H9 (cell line): ENCODE results near the gene PAK1IP1. TPM values are rescaled to one million over a fixed set of nuclear protein-coding genes. Genes with fewer than 3 reads are reported as not detected.
"Not testable (repeated sequence)": the region's sequence is repeated elsewhere in the genome, so short reads cannot be mapped to it uniquely, and the experiment has no call there.

Experiments used
- DNase-seq: peaks from one replicate; pipeline ENCODE4 v3.0.0-alpha.2; 2017
- H2AFZ ChIP-seq: one replicate; pipeline ENCODE4 v1.6.1; 2013; ENCODE audit warnings: mild to moderate bottlenecking, low read length, control low read depth, moderate library complexity
- H2AK5ac ChIP-seq: 2 replicates; pipeline ENCODE4 v1.6.1; 2013; ENCODE audit warnings: low read length, control low read depth, mixed read lengths; ENCODE audit not compliant: insufficient read length
- H2BK120ac ChIP-seq: one replicate; pipeline ENCODE4 v1.6.1; 2013; ENCODE audit warnings: low read depth, mild to moderate bottlenecking, low read length, control low read depth, inconsistent platforms; ENCODE audit not compliant: poor library complexity, severe bottlenecking
- H2BK12ac ChIP-seq: 2 replicates; pipeline ENCODE4 v1.6.1; 2013; ENCODE audit warnings: low read length, control low read depth, mixed read lengths, low read depth; ENCODE audit not compliant: insufficient read length
- H2BK15ac ChIP-seq: 2 replicates; pipeline ENCODE4 v1.6.1; 2013; ENCODE audit warnings: low read depth, low read length, control low read depth
- H2BK20ac ChIP-seq: one replicate; pipeline ENCODE4 v1.6.1; 2013; ENCODE audit warnings: low read depth, mild to moderate bottlenecking, low read length, control low read depth, inconsistent platforms; ENCODE audit not compliant: poor library complexity, severe bottlenecking
- H2BK5ac ChIP-seq: 2 replicates; pipeline ENCODE4 v1.6.1; 2013; ENCODE audit warnings: low read length, control low read depth, mixed read lengths; ENCODE audit not compliant: insufficient read length
- H3K14ac ChIP-seq: 2 replicates; pipeline ENCODE4 v1.6.1; 2013; ENCODE audit warnings: low read length, control low read depth; ENCODE audit not compliant: insufficient read depth
- H3K18ac ChIP-seq: 2 replicates; pipeline ENCODE4 v1.6.1; 2013; ENCODE audit warnings: low read depth, mild to moderate bottlenecking, mixed read lengths, low read length, control low read depth; ENCODE audit not compliant: insufficient read length
- H3K23ac ChIP-seq: 2 replicates; pipeline ENCODE4 v1.6.1; 2013; ENCODE audit warnings: low read length, control low read depth, mixed read lengths, low read depth; ENCODE audit not compliant: insufficient read length
- H3K23me2 ChIP-seq: 2 replicates; pipeline ENCODE4 v1.6.1; 2013; ENCODE audit warnings: low read depth, mild to moderate bottlenecking, mixed read lengths, low read length, control low read depth; ENCODE audit not compliant: insufficient read length, poor library complexity, severe bottlenecking
- H3K27ac ChIP-seq: 2 replicates; pipeline ENCODE4 v1.5.1; 2013; ENCODE audit warnings: low read length, control low read depth, mixed read lengths, low read depth; ENCODE audit not compliant: insufficient read length
- H3K27me3 ChIP-seq: 2 replicates; pipeline ENCODE4 v1.6.1; 2013; ENCODE audit warnings: low read length, control low read depth, inconsistent platforms; ENCODE audit not compliant: insufficient read depth
- H3K4ac ChIP-seq: 2 replicates; pipeline ENCODE4 v1.6.1; 2013; ENCODE audit warnings: low read depth, mild to moderate bottlenecking, control low read depth, inconsistent platforms, low read length, moderate library complexity
- H3K4me1 ChIP-seq: 2 replicates; pipeline ENCODE4 v1.6.1; 2013; ENCODE audit warnings: low read length, control low read depth, inconsistent platforms; ENCODE audit not compliant: insufficient read depth
- H3K4me2 ChIP-seq: 2 replicates; pipeline ENCODE4 v1.6.1; 2013; ENCODE audit warnings: low read length, control low read depth, mixed read lengths; ENCODE audit not compliant: insufficient read length, insufficient read depth
- H3K56ac ChIP-seq: 2 replicates; pipeline ENCODE4 v1.6.1; 2013; ENCODE audit warnings: low read depth, mild to moderate bottlenecking, mixed read lengths, low read length, control low read depth; ENCODE audit not compliant: insufficient read length
- H3K79me1 ChIP-seq: 2 replicates; pipeline ENCODE4 v1.6.1; 2013; ENCODE audit warnings: low read depth, mild to moderate bottlenecking, moderate library complexity, low read length, control low read depth, inconsistent platforms; ENCODE audit not compliant: insufficient read depth, poor library complexity, severe bottlenecking
- H3K79me2 ChIP-seq: 2 replicates; pipeline ENCODE4 v1.6.1; 2013; ENCODE audit warnings: low read length, control low read depth, inconsistent platforms; ENCODE audit not compliant: insufficient read depth
- H3K9ac ChIP-seq: 2 replicates; pipeline ENCODE4 v1.6.1; 2013; ENCODE audit warnings: low read length, control low read depth, mixed read lengths; ENCODE audit not compliant: insufficient read length; ENCODE audit errors: extremely low read depth
- H3K9me3 ChIP-seq: one replicate; pipeline ENCODE4 v1.6.1; 2013; ENCODE audit warnings: low read depth, low read length, inconsistent platforms; ENCODE audit not compliant: control insufficient read depth
- H3T11ph ChIP-seq: one replicate; pipeline ENCODE4 v1.6.1; 2013; ENCODE audit warnings: mild to moderate bottlenecking, low read length, control low read depth, inconsistent platforms
- H4K20me1 ChIP-seq: one replicate; pipeline ENCODE4 v1.6.1; 2013; ENCODE audit not compliant: control insufficient read depth, insufficient read length, insufficient read depth
- H4K5ac ChIP-seq: 2 replicates; pipeline ENCODE4 v1.6.1; 2013; ENCODE audit warnings: low read depth, mild to moderate bottlenecking, mixed read lengths, low read length, control low read depth; ENCODE audit not compliant: insufficient read length
- H4K8ac ChIP-seq: replicated peaks from 2 replicates; pipeline ENCODE4 v1.6.1; 2013; ENCODE audit warnings: low read length, control low read depth, mixed read lengths, low read depth; ENCODE audit not compliant: insufficient read length
- H4K91ac ChIP-seq: 2 replicates; pipeline ENCODE4 v1.6.1; 2013; ENCODE audit warnings: low read depth, mild to moderate bottlenecking, moderate library complexity, mixed read lengths, low read length, control low read depth; ENCODE audit not compliant: insufficient read length
- H3K27ac Mint-ChIP-seq, 3 experiments: 2 replicates in 2 of 3; 3 replicates in 1 of 3; pipeline ENCODE4 v1.8.0; 2020 to 2021; ENCODE audit warnings: mixed read lengths in 3 of 3, mild to moderate bottlenecking in 1 of 3, moderate library complexity in 1 of 3
- H3K27me3 Mint-ChIP-seq: 2 replicates; pipeline ENCODE4 v1.8.0; 2021; ENCODE audit warnings: low read depth, mild to moderate bottlenecking, moderate library complexity, mixed read lengths
- H3K36me3 Mint-ChIP-seq, 3 experiments: 2 replicates in 2 of 3; 3 replicates in 1 of 3; pipeline ENCODE4 v1.8.0; 2020 to 2021; ENCODE audit warnings: low read depth in 3 of 3, mixed read lengths in 3 of 3; ENCODE audit not compliant: insufficient read depth in 1 of 3
- H3K4me1 Mint-ChIP-seq, 2 experiments: 2 replicates each; pipeline ENCODE4 v1.8.0; 2020; ENCODE audit warnings: mixed read lengths in 2 of 2
- H3K4me3 Mint-ChIP-seq, 2 experiments: 2 replicates in 1 of 2; 3 replicates in 1 of 2; pipeline ENCODE4 v1.8.0; 2020 to 2021; ENCODE audit warnings: mild to moderate bottlenecking in 2 of 2, mixed read lengths in 2 of 2, moderate library complexity in 1 of 2
- H3K9me3 Mint-ChIP-seq, 2 experiments: 2 replicates in 1 of 2; 3 replicates in 1 of 2; pipeline ENCODE4 v1.8.0; 2020; ENCODE audit warnings: mild to moderate bottlenecking in 2 of 2, mixed read lengths in 2 of 2, moderate library complexity in 1 of 2
- CTCF ChIP-seq: fragments of 200-600 bp; sonication (generic); conservative IDR thresholded peaks from 3 replicates; pipeline ENCODE4 v1.8.0; 2021; ENCODE audit warnings: antibody characterized with exemption, mild to moderate bottlenecking
- WGBS: extraction: QIAGEN DNeasy Blood & Tissue Kit; methylation state at CpG from one replicate; pipeline ENCODE4 v1.1.7; 2013; ENCODE audit warnings: missing lambda C conversion rate, low lambda C conversion rate, mixed read lengths; ENCODE audit not compliant: insufficient read length; ENCODE audit errors: extremely low coverage; 5-methylcytosine and 5-hydroxymethylcytosine counted together
- total RNA-seq: library from RNA; stranded (reverse); gene quantifications from 2 replicates; pipeline ENCODE4 v1.2.1, GENCODE V29; 2021

The PAK1IP1 gene
- total RNA-seq, 1 experiment from 2014 or later, result 44.8 TPM

- no peak overlapping the region for H4K91ac ChIP-seq
- H2AK5ac ChIP-seq, result no peak overlapping the region
- no peaks in the 10 kb centered on the region for H4K20me1 ChIP-seq
- no peak overlapping the region for H3K27ac ChIP-seq
- DNase-seq, result no peak
- H3K27me3 ChIP-seq, result no peaks in the 10 kb centered on the region
- Mint-ChIP-seq H3K27ac (no peak overlapping the region), H3K36me3 (peaks cover 0 to 6% (median 0%) of the 10 kb centered on the region in 3 experiments; a peak in 2 of 7 replicates), H3K9me3 (no peaks in the 10 kb centered on the region; a peak in 1 of 5 replicates), H3K27me3 (no peaks in the 10 kb centered on the region), H3K4me1 (peaks cover 5 to 6% of the 10 kb centered on the region in 2 experiments), H3K4me3 (no peak overlapping the region)
- no peak overlapping the region for H3K9ac ChIP-seq
- no peak overlapping the region for H3K23ac ChIP-seq
- no peak overlapping the region for H2AFZ ChIP-seq
- H3K56ac ChIP-seq, result no peak overlapping the region
- H3K18ac ChIP-seq, result no peak overlapping the region
- no peak overlapping the region for H2BK15ac ChIP-seq
- no peak overlapping the region for H4K5ac ChIP-seq
- H4K8ac ChIP-seq, result no peak overlapping the region
- H3K9me3 ChIP-seq, result no peaks in the 10 kb centered on the region
- no peaks in the 10 kb centered on the region for H3K79me2 ChIP-seq
- no peaks in the 10 kb centered on the region for H3K4me1 ChIP-seq
- H2BK20ac ChIP-seq, result no peak overlapping the region
- no peak for TF ChIP-seq CTCF
- no peak overlapping the region for H2BK5ac ChIP-seq
- no peak overlapping the region for H2BK120ac ChIP-seq
- H3K4ac ChIP-seq, result no peak overlapping the region
- H3K4me2 ChIP-seq, result no peak overlapping the region
- H3T11ph ChIP-seq, result no peak overlapping the region
- H3K79me1 ChIP-seq, result no peaks in the 10 kb centered on the region
- H3K14ac ChIP-seq, result no peak overlapping the region
- no peaks in the 10 kb centered on the region for H3K23me2 ChIP-seq
- no peak overlapping the region for H2BK12ac ChIP-seq
These were observed 45.3 kb downstream of the PAK1IP1 start for GRCh38 chr6:10740061-10740460.

- not testable (repeated sequence) for H4K5ac ChIP-seq, H2AFZ ChIP-seq, H2BK20ac ChIP-seq, H3K14ac ChIP-seq, H3K56ac ChIP-seq, H3K18ac ChIP-seq, H3K27me3 ChIP-seq, H4K8ac ChIP-seq, H3K36me3 Mint-ChIP-seq, H3K27ac Mint-ChIP-seq, H3K27ac ChIP-seq, H3K4me2 ChIP-seq, H3T11ph ChIP-seq, H2BK15ac ChIP-seq, H4K20me1 ChIP-seq, H3K27me3 Mint-ChIP-seq, H3K23me2 ChIP-seq, H3K4me1 ChIP-seq, H3K23ac ChIP-seq, H3K79me2 ChIP-seq, H2BK120ac ChIP-seq, H2BK12ac ChIP-seq, H3K9me3 ChIP-seq, H4K91ac ChIP-seq, H2AK5ac ChIP-seq, H3K4me3 Mint-ChIP-seq, DNase-seq, H3K79me1 ChIP-seq, H3K4ac ChIP-seq, H2BK5ac ChIP-seq, H3K9me3 Mint-ChIP-seq, H3K9ac ChIP-seq
- WGBS, result no CpG with 5 or more reads among the region's 4 CpGs
- peaks cover 9 to 12% of the 10 kb centered on the region in 2 experiments for H3K4me1 Mint-ChIP-seq
These were observed 46.9 kb downstream of the PAK1IP1 start for GRCh38 chr6:10741643-10742042.
